Activated T-helper 2 cell treated with anti-CD3 and anti-CD28 coated beads, Interferon-gamma antibody, Interleukin-2, Interleukin-4, amounts not matched to agents 10 μg/mL and 5 μg/mL and 100 μg/mL, durations not matched to agents 14 hours and 24 hours and 36 hours (primary cell): Measurements from ENCODE around the gene TLE1. TPM values are rescaled to one million over a fixed set of nuclear protein-coding genes. Genes with fewer than 3 reads are reported as not detected.

Experiments used
- DNase-seq: peaks from one replicate; pipeline ENCODE4 v3.0.0; 2021; ENCODE audit warnings: low spot score
- H3K27ac Mint-ChIP-seq: one replicate; pipeline ENCODE4 v1.8.0; 2021; ENCODE audit warnings: mixed read lengths
- H3K27me3 Mint-ChIP-seq: one replicate; pipeline ENCODE4 v1.8.0; 2021; ENCODE audit warnings: low read depth, mixed read lengths
- H3K36me3 Mint-ChIP-seq: one replicate; pipeline ENCODE4 v1.8.0; 2021; ENCODE audit warnings: low read depth, mixed read lengths
- H3K4me1 Mint-ChIP-seq: one replicate; pipeline ENCODE4 v1.8.0; 2021; ENCODE audit warnings: low read depth, mixed read lengths
- H3K4me3 Mint-ChIP-seq: one replicate; pipeline ENCODE4 v1.8.0; 2021; ENCODE audit warnings: low read depth, mild to moderate bottlenecking, moderate library complexity, mixed read lengths
- H3K9me3 Mint-ChIP-seq: one replicate; pipeline ENCODE4 v1.8.0; 2021; ENCODE audit warnings: mixed read lengths
- intact Hi-C: fragments of 100-400 bp; cut with micrococcal nuclease; formaldehyde crosslinking; loops from one replicate; pipeline ENCODE4 v1.15.1; 2023
- total RNA-seq: library from RNA; stranded (reverse); gene quantifications from 2 replicates; pipeline ENCODE4 v1.2.3, GENCODE V29; 2022

TLE1 gene
- total RNA-seq, 1 donor from 2014 or later, result 0.41 TPM

DNA sequence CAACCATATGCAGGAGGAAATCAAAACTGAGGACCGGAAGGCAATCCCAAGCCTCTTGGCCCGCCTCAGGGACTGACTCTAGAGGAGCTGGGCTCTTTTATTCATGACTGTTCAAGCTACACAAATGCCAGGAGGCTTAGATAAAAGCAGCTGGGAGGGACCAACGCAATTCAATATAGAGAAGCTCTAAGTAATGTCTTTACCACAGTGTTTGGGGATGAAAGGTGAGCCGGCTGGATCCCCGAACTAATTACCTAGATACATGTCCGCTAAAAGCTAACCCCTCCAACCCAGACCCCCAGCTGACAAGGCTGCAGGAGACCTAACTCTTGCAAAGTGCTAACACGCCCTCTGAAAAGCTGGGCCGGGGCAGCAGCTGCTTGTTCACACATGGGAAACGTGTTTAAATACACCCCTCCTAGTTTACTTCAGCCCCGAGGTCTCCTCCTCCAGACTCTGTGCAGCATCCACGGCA lies 67.5 kb downstream of the TLE1 start:
- DNase-seq, result no peak
- H3K4me3 Mint-ChIP-seq, result no peak overlapping the region
- H3K9me3 Mint-ChIP-seq, result no peaks in the 10 kb centered on the region
- H3K36me3 Mint-ChIP-seq, result no peaks in the 10 kb centered on the region
- no peak overlapping the region for H3K27ac Mint-ChIP-seq
- no peaks in the 10 kb centered on the region for H3K27me3 Mint-ChIP-seq
- H3K4me1 Mint-ChIP-seq, result peaks cover 6% of the 10 kb centered on the region
- intact Hi-C loops, result no loop called here

DNA sequence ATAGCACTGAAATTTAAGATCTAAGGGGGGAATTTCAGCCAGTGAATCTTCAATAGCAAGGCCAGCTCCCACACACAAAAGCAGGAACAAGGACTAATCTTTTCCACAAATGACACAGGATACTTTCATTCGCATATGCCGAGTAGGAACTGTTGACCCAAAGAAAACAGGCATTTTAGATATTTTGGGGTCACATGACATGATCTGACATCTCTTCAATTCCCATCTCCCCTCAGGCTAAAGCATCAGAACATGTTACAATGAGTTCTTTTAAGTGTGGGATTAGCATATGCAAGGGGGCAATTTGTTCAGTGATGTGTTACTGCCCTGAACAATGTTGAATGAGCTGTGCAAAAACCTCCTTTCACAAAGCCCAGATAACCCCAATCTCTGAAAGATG lies 68.2 kb downstream of the TLE1 start:
- H3K4me3 Mint-ChIP-seq, result no peak overlapping the region
- no peaks in the 10 kb centered on the region for H3K9me3 Mint-ChIP-seq
- H3K36me3 Mint-ChIP-seq, result no peaks in the 10 kb centered on the region
- H3K27me3 Mint-ChIP-seq, result no peaks in the 10 kb centered on the region
- H3K4me1 Mint-ChIP-seq, result peaks cover 6% of the 10 kb centered on the region
- no peak overlapping the region for H3K27ac Mint-ChIP-seq
- intact Hi-C loops, result no loop called here
- no peak for DNase-seq

GRCh38 chr9:81620002-81620390 lies 69.4 kb downstream of the TLE1 start:
- Mint-ChIP-seq H3K27ac (no peak overlapping the region), H3K36me3 (no peaks in the 10 kb centered on the region), H3K4me1 (peaks cover 6% of the 10 kb centered on the region), H3K27me3 (no peaks in the 10 kb centered on the region), H3K9me3 (no peaks in the 10 kb centered on the region), H3K4me3 (no peak overlapping the region)
- intact Hi-C loops, result no loop called here
- DNase-seq, result no peak

GRCh38 chr9:81619353-81620001 lies 69.9 kb downstream of the TLE1 start:
- intact Hi-C loops, result no loop called here
- Mint-ChIP-seq H3K36me3 (no peaks in the 10 kb centered on the region), H3K27ac (no peak overlapping the region), H3K9me3 (no peaks in the 10 kb centered on the region), H3K4me1 (peaks cover 6% of the 10 kb centered on the region), H3K27me3 (no peaks in the 10 kb centered on the region), H3K4me3 (no peak overlapping the region)
- no peak for DNase-seq

- peaks cover 6% of the 10 kb centered on the region for H3K4me1 Mint-ChIP-seq
- no peaks in the 10 kb centered on the region for H3K36me3 Mint-ChIP-seq
- no peaks in the 10 kb centered on the region for H3K27me3 Mint-ChIP-seq
- intact Hi-C loops, result no loop called here
- no peak for DNase-seq
- no peak overlapping the region for H3K4me3 Mint-ChIP-seq
- H3K27ac Mint-ChIP-seq, result no peak overlapping the region
- no peaks in the 10 kb centered on the region for H3K9me3 Mint-ChIP-seq
Observed at GRCh38 chr9:81618923-81619322, 70.4 kb downstream of the TLE1 start.

DNA sequence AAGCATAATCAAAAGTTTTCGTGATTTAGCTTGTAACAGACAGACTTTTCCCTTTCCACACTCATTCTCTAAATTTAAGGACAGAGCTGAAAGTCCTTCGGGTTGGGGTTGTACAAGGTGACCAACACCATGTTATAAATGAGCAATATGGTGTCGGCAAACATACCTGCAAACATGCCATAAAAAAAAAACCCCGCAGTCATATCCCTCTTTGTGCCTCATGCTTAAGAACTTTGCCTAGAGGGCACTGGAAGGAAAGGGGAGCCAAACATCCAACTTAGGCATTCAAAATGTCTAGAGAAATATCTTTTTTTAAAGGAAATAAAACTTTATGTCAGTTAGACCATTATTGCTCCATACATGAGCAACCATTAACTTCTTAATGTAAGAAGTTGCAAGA lies 73.2 kb downstream of the TLE1 start:
- Mint-ChIP-seq H3K27me3 (no peaks in the 10 kb centered on the region), H3K4me3 (no peak overlapping the region), H3K27ac (no peak overlapping the region), H3K36me3 (no peaks in the 10 kb centered on the region), H3K9me3 (no peaks in the 10 kb centered on the region), H3K4me1 (peaks cover 6% of the 10 kb centered on the region)
- no peak for DNase-seq
- intact Hi-C loops, result no loop called here

- H3K4me3 Mint-ChIP-seq, result no peak overlapping the region
- no peaks in the 10 kb centered on the region for H3K9me3 Mint-ChIP-seq
- no peak for DNase-seq
- no peak overlapping the region for H3K27ac Mint-ChIP-seq
- no peaks in the 10 kb centered on the region for H3K4me1 Mint-ChIP-seq
- H3K27me3 Mint-ChIP-seq, result no peaks in the 10 kb centered on the region
- intact Hi-C loops, result no loop called here
- no peaks in the 10 kb centered on the region for H3K36me3 Mint-ChIP-seq
Observed at GRCh38 chr9:81614335-81614734, 75.0 kb downstream of the TLE1 start.

DNA sequence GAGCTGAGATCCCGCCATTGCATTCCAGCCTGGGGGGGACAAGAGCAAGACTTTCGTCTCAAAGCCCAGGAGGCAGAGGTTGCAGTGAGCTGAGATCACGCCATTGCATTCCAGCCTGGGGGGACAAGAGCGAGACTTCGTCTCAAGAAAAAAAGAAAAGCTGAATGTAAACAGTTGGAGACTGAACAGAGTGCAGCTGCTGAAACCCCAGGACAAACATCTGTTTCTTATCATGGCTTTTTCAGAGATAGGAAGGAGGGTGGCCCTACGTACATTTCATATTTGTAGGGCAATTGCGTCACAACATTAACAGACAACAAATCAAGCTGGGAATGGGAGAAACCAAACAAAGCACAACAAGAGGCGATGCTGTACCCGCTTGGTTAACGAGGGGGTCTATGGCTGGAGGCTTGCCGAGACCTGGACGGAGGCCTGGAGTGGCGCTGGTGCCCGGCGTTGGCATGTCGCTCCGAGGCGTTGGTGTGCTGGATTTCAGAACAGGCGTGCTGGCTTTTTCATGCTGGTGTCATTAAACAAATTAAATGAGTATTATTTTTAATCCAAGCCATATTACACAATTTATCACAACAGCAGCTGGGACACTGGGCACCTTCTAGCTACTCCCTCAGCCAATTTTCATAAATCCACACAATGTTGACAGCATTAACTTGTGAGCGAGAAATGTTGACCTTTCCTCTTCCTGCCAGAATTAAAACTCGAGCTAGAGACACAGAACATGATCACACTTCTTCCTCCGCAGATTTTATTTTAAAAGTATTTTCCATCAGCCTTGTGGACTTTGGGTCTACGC lies 76.1 kb downstream of the TLE1 start:
- H3K4me3 Mint-ChIP-seq, result no peak overlapping the region
- H3K36me3 Mint-ChIP-seq, result no peaks in the 10 kb centered on the region
- intact Hi-C loops, result no loop called here
- DNase-seq, result no peak
- no peaks in the 10 kb centered on the region for H3K4me1 Mint-ChIP-seq
- no peaks in the 10 kb centered on the region for H3K9me3 Mint-ChIP-seq
- H3K27me3 Mint-ChIP-seq, result no peaks in the 10 kb centered on the region
- no peak overlapping the region for H3K27ac Mint-ChIP-seq

GRCh38 chr9:81611664-81612063 lies 77.7 kb downstream of the TLE1 start:
- Mint-ChIP-seq H3K36me3 (no peaks in the 10 kb centered on the region), H3K27me3 (no peaks in the 10 kb centered on the region), H3K27ac (no peak overlapping the region), H3K9me3 (no peaks in the 10 kb centered on the region), H3K4me1 (no peaks in the 10 kb centered on the region), H3K4me3 (no peak overlapping the region)
- no peak for DNase-seq
- intact Hi-C loops, result no loop called here

GRCh38 chr9:81610740-81611107 lies 78.6 kb downstream of the TLE1 start:
- no peaks in the 10 kb centered on the region for H3K9me3 Mint-ChIP-seq
- no peak for DNase-seq
- no peaks in the 10 kb centered on the region for H3K4me1 Mint-ChIP-seq
- no peak overlapping the region for H3K4me3 Mint-ChIP-seq
- no peak overlapping the region for H3K27ac Mint-ChIP-seq
- H3K36me3 Mint-ChIP-seq, result no peaks in the 10 kb centered on the region
- intact Hi-C loops, result no loop called here
- no peaks in the 10 kb centered on the region for H3K27me3 Mint-ChIP-seq

DNA sequence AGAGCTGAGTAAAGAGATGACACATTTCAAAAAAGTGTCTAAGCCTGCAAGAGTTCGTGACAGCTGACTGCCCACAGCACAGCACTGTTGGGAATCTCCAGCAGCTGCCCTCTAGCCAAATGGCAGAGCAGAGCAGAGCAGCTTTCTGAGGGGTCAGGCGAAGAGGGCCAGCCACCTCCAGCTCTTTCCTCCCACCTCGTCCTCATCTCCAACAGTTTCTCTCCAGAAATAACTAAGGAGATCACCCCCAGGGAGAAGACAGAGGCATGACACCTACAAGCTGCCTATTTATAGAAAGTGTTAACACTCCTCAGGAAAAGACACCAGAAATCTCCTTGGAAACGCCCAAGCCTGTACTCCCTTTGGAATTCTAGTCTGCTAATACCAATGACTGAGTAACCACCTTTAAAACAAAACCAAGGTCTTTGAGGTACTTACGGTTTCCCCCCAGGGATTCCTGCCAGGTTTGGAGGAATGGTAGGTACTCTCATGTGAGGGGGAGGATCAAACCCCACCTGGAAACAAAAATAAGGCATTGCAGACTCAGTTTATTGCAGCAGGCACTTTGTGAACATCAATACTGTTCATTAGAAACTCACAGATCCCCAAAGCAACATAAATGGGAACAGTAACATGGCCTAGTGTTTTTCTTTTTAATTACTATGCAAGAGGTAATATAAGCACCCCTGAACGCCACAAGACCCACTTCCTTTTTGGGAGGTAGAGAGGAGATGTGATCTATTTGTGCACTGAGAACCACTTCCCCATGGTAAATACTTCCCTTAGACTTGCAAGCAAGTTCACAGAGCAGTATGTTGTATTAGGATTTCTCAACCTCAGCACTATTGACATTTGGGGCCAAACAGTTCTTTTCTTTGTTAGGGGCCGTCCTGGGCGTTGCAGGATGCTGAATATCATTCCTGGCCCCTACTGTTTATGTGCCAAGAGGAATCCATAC lies 79.3 kb downstream of the TLE1 start:
- H3K4me1 Mint-ChIP-seq, result no peaks in the 10 kb centered on the region
- no peak for DNase-seq
- intact Hi-C loops, result no loop called here
- no peak overlapping the region for H3K27ac Mint-ChIP-seq
- no peaks in the 10 kb centered on the region for H3K36me3 Mint-ChIP-seq
- no peaks in the 10 kb centered on the region for H3K9me3 Mint-ChIP-seq
- no peak overlapping the region for H3K4me3 Mint-ChIP-seq
- no peaks in the 10 kb centered on the region for H3K27me3 Mint-ChIP-seq

- Mint-ChIP-seq H3K9me3 (peaks cover 4% of the 10 kb centered on the region), H3K27ac (no peak overlapping the region), H3K27me3 (no peaks in the 10 kb centered on the region), H3K4me1 (no peaks in the 10 kb centered on the region), H3K36me3 (no peaks in the 10 kb centered on the region), H3K4me3 (no peak overlapping the region)
- DNase-seq, result no peak
- intact Hi-C loops, result no loop called here
Observed at GRCh38 chr9:81608289-81608657, 81.1 kb downstream of the TLE1 start.
